Kidney (tissue), 14 donors: ENCODE results near the gene FEM1B. TPM values are rescaled to one million over a fixed set of nuclear protein-coding genes. Genes with fewer than 3 reads are reported as not detected.

Experiments
- DNase-seq, 5 donors: peaks; one replicate each; pipeline ENCODE4 v3.0.0-alpha.2; 2013 to 2020
- FAIRE-seq: peaks from 2 replicates; lab custom pipeline; 2012; peaks lifted over from hg19 to GRCh38; lab: Jason Lieb, UNC
- H3K27ac ChIP-seq, 2 donors: one replicate each; pipeline ENCODE4 v1.7.0; 2013; ENCODE audit warnings: low read depth in 2 of 2, low read length in 2 of 2, inconsistent platforms in 1 of 2
- H3K27me3 ChIP-seq: one replicate; pipeline ENCODE4 v1.7.1; 2013; ENCODE audit warnings: low read length, inconsistent platforms; ENCODE audit not compliant: control insufficient read depth, insufficient read depth
- H3K36me3 ChIP-seq, 3 donors: one replicate each; pipeline versions ENCODE4 v1.7.0 to v1.7.1; 2013; ENCODE audit warnings: low read length in 3 of 3, control low read depth in 1 of 3, inconsistent platforms in 1 of 3; ENCODE audit not compliant: insufficient read depth in 3 of 3, control insufficient read depth in 2 of 3
- H3K4me1 ChIP-seq, 3 donors: one replicate each; pipeline versions ENCODE4 v1.7.0 to v1.7.1; 2013; ENCODE audit warnings: low read length in 3 of 3, inconsistent platforms in 1 of 3, low read depth in 1 of 3; ENCODE audit not compliant: control insufficient read depth in 2 of 3, insufficient read depth in 2 of 3
- H3K4me3 ChIP-seq, 3 donors: one replicate each; pipeline versions ENCODE4 v1.7.0 to v1.8.1; 2013; ENCODE audit warnings: low read length in 3 of 3, control low read depth in 1 of 3, inconsistent platforms in 1 of 3
- H3K9ac ChIP-seq, 3 donors: one replicate each; pipeline versions ENCODE4 v1.7.0 to v1.7.1; 2013; ENCODE audit warnings: low read length in 3 of 3, control low read depth in 1 of 3, inconsistent platforms in 1 of 3
- H3K9me3 ChIP-seq, 3 donors: one replicate each; pipeline versions ENCODE4 v1.7.0 to v1.7.1; 2013; ENCODE audit warnings: low read length in 3 of 3, control low read depth in 1 of 3, inconsistent platforms in 1 of 3; ENCODE audit not compliant: control insufficient read depth in 2 of 3, insufficient read depth in 1 of 3
- intact Hi-C: fragments of 100-400 bp; cut with DNase I; formaldehyde crosslinking; loops from one replicate; pipeline ENCODE4 v1.11.1; 2022
- polyA plus RNA-seq: library from polyadenylated mRNA; stranded (reverse); fragments of 350-450 nt; fragmentation: Illumina TruSeq; extraction: RNeasy Lipid Tissue Mini Kit (QIAGEN cat#74804); gene quantifications from one replicate; pipeline ENCODE4 v1.2.3, GENCODE V29; 2014; ENCODE audit warnings: low read depth, low replicate concordance; ENCODE audit not compliant: insufficient read depth
- total RNA-seq: library from RNA; stranded (reverse); fragmentation: NEBNext Ultra II Directional; extraction: Animal tissue kit (Norgen Biotek cat#: 25700); gene quantifications from one replicate; pipeline ENCODE4 v1.2.1, GENCODE V29; 2021
- TF ChIP-seq, protein P1 (sequence below): IDR thresholded peaks from 3 replicates; pipeline ENCODE4 v1.5.1; 2012; ENCODE audit warnings: mild to moderate bottlenecking, moderate library complexity, borderline replicate concordance; ENCODE audit not compliant: insufficient read depth; ENCODE audit errors: extremely low read depth
- donor health status: control.
- donor health status: control.
- donor health status: control.
- donor health status: control.
- donor health status: control.
- donor health status: DM: yes; HTN: yes; CAD: no.
- donor health status: Normal renal cell carcinoma (clear cell type).

The FEM1B gene
- total and polyA plus RNA-seq, 2 donors from 2014 or later = 9.8 to 47.6 TPM

DNA sequence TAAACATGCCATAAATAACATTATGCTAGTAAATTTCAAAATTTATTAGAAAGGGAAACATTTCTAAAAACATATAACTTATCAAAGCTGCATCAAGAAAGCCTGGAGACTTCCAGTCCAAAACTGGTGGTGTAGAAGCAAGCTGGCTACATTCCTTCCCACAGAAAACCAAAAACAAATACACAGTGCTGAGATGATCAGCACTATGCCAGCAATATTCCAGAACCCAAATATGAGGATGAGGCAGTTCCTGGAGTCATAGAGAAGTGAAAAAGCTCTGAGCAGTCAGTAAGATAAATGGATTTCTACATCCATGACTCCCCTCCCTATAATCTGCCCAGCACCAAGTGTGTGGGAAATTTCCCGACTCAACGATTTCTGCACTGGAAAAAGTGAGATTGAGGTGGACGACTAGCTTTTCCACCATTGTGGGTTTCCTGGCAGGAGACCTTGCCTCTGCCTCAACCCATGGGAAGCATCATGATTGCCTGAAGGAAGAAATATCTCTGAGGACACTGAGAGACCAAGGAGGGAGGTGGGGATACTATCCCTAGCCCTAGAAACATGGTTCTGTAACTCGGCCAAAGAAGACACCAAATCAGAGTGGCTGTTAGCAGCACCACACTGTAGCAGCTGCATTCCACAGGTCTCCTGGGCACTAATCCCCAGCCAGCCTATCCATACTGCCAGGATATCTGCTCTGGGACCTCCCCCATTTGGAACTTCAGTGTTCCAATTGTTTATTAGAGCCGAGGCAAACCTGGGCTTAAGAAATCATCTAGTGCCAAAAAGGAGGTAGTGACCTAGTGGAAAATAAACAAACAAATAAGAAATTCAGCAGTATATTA lies 36.2 kb upstream of the FEM1B start:
- peaks cover 0 to 7% (median 0%) of the 10 kb centered on the region in 3 donors for H3K9me3 ChIP-seq
- no peak overlapping the region for H3K27ac ChIP-seq
- no peak overlapping the region for H3K9ac ChIP-seq
- H3K36me3 ChIP-seq = no peaks in the 10 kb centered on the region
- no peaks in the 10 kb centered on the region for H3K4me1 ChIP-seq
- no peaks in the 10 kb centered on the region for H3K27me3 ChIP-seq
- intact Hi-C loops = no loop called here
- TF ChIP-seq, protein P1, sequence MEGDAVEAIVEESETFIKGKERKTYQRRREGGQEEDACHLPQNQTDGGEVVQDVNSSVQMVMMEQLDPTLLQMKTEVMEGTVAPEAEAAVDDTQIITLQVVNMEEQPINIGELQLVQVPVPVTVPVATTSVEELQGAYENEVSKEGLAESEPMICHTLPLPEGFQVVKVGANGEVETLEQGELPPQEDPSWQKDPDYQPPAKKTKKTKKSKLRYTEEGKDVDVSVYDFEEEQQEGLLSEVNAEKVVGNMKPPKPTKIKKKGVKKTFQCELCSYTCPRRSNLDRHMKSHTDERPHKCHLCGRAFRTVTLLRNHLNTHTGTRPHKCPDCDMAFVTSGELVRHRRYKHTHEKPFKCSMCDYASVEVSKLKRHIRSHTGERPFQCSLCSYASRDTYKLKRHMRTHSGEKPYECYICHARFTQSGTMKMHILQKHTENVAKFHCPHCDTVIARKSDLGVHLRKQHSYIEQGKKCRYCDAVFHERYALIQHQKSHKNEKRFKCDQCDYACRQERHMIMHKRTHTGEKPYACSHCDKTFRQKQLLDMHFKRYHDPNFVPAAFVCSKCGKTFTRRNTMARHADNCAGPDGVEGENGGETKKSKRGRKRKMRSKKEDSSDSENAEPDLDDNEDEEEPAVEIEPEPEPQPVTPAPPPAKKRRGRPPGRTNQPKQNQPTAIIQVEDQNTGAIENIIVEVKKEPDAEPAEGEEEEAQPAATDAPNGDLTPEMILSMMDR = no peak
- H3K4me3 ChIP-seq = no peak overlapping the region
- no peak for FAIRE-seq
- DNase-seq = no peak

DNA sequence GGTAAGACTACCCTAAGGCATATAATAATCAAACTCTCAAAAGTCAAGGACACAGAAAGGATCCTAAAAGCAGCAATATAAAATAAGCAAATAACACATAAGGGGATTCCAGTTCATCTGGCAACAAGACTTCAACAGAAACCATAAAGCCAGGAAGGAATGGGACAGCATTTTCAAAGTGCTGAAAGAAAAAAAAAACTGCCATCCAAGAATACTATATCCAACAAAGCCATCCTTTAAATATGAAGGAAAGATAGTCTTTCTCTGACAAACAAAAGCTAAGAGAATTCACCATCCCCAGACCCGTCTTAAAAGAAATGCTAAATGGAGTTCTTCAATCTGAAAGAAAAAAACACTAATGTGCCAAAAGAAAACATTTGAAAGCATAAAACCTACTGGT lies 33.3 kb upstream of the FEM1B start:
- H3K9ac ChIP-seq = no peak overlapping the region
- intact Hi-C loops = no loop called here
- no peak for DNase-seq
- TF ChIP-seq, protein P1 = no peak
- peaks cover 0 to 7% (median 0%) of the 10 kb centered on the region in 3 donors for H3K9me3 ChIP-seq
- no peaks in the 10 kb centered on the region for H3K4me1 ChIP-seq
- no peak overlapping the region for H3K27ac ChIP-seq
- FAIRE-seq = no peak
- H3K27me3 ChIP-seq = no peaks in the 10 kb centered on the region
- H3K36me3 ChIP-seq = no peaks in the 10 kb centered on the region
- no peak overlapping the region for H3K4me3 ChIP-seq

DNA sequence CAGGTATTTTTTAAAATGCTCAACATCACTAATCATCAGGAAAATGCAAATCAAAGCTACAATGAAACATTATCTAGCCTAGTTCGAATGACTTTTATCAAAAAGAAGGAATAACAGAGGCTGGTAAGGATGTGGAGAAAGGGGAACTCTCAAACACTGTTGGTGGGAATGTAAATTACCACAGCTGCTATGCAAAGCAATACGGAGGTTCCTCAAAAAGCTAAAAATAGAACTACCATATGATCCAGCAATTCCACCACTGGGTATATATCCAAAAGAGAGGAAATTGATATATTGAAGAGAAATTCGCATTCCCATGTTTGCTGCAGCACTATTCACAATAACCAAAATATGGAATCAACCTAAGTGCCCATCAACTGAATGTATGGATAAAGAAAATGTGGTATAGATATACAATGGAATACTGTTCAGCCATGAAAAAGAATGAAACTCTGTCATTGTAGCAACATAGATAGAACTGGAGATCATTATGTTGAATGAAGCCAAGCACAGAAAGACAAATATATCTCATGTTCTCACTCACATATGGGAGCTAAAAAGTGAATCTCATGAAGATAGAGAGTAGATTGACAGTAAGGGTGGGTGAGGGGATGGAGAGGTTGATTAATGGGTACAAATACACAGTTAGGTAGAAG lies 28.4 kb upstream of the FEM1B start:
- Histone ChIP-seq H3K27ac (no peak overlapping the region), H3K9ac (no peak overlapping the region), H3K4me3 (no peak overlapping the region), H3K36me3 (no peaks in the 10 kb centered on the region), H3K27me3 (no peaks in the 10 kb centered on the region), H3K4me1 (peaks cover 0 to 4% (median 0%) of the 10 kb centered on the region in 3 donors), H3K9me3 (peaks cover 0 to 6% (median 0%) of the 10 kb centered on the region in 3 donors)
- TF ChIP-seq, protein P1 = no peak
- FAIRE-seq (no peak), DNase-seq (no peak)
- intact Hi-C loops = no loop called here
